Measurements from ENCODE around the gene PRR15L.

DNA sequence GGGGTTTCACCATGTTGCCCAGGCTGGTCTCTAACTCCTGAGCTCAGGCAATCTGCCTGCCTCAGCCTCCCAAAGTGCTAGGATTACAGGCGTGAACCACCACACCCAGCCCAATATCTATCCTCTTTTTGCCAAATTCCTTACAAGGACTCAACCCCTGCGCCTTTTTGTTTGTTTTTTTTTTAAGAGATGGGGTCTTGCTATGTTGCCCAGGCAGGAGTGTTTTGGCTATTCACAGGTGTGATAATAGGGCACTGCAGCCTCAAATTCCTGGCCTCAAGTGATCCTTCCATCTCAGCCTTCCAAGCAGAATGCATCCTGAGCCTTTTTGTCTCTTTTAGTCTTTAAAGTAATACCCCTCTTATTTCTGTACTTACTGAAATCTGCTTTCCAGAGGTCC is 44.6 kb downstream of the PRR15L start:
- no peak for TF ChIP-seq CTCF (IDR thresholded peaks at IDR 0.05)
- no peak for TF ChIP-seq EZH2 (IDR thresholded peaks at IDR 0.05; ENCODE audit: borderline replicate concordance, insufficient read depth, low read depth, low read length, poor library complexity, severe bottlenecking)

Data from B cell (primary cell).